RWPE2 (cell line): ENCODE measurements around the gene RALGAPB.

ENCODE experiments used
- ATAC-seq: fragments of 200-7000 bp; cut with Tn5 transposase; 3 replicates; pipeline ENCODE4 v1.9.1; 2021; ENCODE audit warnings: low read depth
- DNase-seq: peaks from one replicate; pipeline ENCODE4 v3.0.0-alpha.2; 2020; ENCODE audit warnings: low spot score
- H3K27ac ChIP-seq: fragments of 450-650 bp; 2 replicates; pipeline ENCODE4 v1.5.1; 2017; ENCODE audit warnings: mild to moderate bottlenecking; ENCODE audit not compliant: poor library complexity, severe bottlenecking
- H3K27me3 ChIP-seq: fragments of 250-450 bp; sonication (Bioruptor Pico); 2 replicates; pipeline ENCODE4 v1.5.1; 2021; ENCODE audit warnings: mild to moderate bottlenecking, moderate library complexity; ENCODE audit not compliant: insufficient read depth, poor library complexity, severe bottlenecking
- H3K36me3 ChIP-seq: fragments of 250-450 bp; sonication (Bioruptor Pico); 2 replicates; pipeline ENCODE4 v1.5.1; 2020; ENCODE audit warnings: low read depth, mild to moderate bottlenecking, moderate library complexity
- H3K4me1 ChIP-seq: fragments of 250-450 bp; sonication (Bioruptor Pico); 2 replicates; pipeline ENCODE4 v1.5.1; 2021; ENCODE audit warnings: mild to moderate bottlenecking, moderate library complexity; ENCODE audit not compliant: insufficient read depth, poor library complexity, severe bottlenecking
- H3K4me3 ChIP-seq: fragments of 250-450 bp; sonication (Bioruptor Pico); 2 replicates; pipeline ENCODE4 v1.5.1; 2021; ENCODE audit warnings: mild to moderate bottlenecking, moderate library complexity; ENCODE audit not compliant: severe bottlenecking
- H3K9me3 ChIP-seq: fragments of 250-450 bp; sonication (Bioruptor Pico); 2 replicates; pipeline ENCODE4 v1.5.1; 2021; ENCODE audit warnings: mild to moderate bottlenecking, moderate library complexity; ENCODE audit not compliant: severe bottlenecking
- CTCF ChIP-seq: fragments of 450-650 bp; IDR thresholded peaks from one replicate; pipeline ENCODE4 v1.5.1; 2017; ENCODE audit warnings: mild to moderate bottlenecking, moderate library complexity; ENCODE audit not compliant: poor library complexity, severe bottlenecking

RALGAPB gene

GRCh38 chr20:38537176-38537575 lies 64.5 kb downstream of the RALGAPB start:
- no peaks in the 10 kb centered on the region for H3K27me3 ChIP-seq
- TF ChIP-seq CTCF: no peak
- H3K36me3 ChIP-seq: peaks cover 97% of the 10 kb centered on the region
- no peaks in the 10 kb centered on the region for H3K9me3 ChIP-seq
- DNase-seq: no peak
- peak overlapping the region; percentile 22 for H3K27ac ChIP-seq
- H3K4me3 ChIP-seq: no peak overlapping the region
- peaks cover 16% of the 10 kb centered on the region for H3K4me1 ChIP-seq
- ATAC-seq: no peak

- H3K27me3 ChIP-seq: no peaks in the 10 kb centered on the region
- no peak overlapping the region for H3K27ac ChIP-seq
- no peaks in the 10 kb centered on the region for H3K9me3 ChIP-seq
- peaks cover 16% of the 10 kb centered on the region for H3K4me1 ChIP-seq
- DNase-seq (no peak), ATAC-seq (no peak)
- no peak for TF ChIP-seq CTCF
- H3K4me3 ChIP-seq: no peak overlapping the region
- H3K36me3 ChIP-seq: peaks cover 97% of the 10 kb centered on the region
Observed at GRCh38 chr20:38538789-38539188, 66.1 kb downstream of the RALGAPB start.

- Histone ChIP-seq H3K4me1 (no peaks in the 10 kb centered on the region), H3K9me3 (no peaks in the 10 kb centered on the region), H3K4me3 (no peak overlapping the region), H3K27ac (no peak overlapping the region), H3K36me3 (peaks cover 99% of the 10 kb centered on the region), H3K27me3 (no peaks in the 10 kb centered on the region)
- ATAC-seq: 0 out of 3 replicates have a peak, but pooled peaks have one; percentile 17
- no peak for TF ChIP-seq CTCF
- DNase-seq: no peak
Observed at GRCh38 chr20:38543014-38543906, 70.6 kb downstream of the RALGAPB start.

DNA sequence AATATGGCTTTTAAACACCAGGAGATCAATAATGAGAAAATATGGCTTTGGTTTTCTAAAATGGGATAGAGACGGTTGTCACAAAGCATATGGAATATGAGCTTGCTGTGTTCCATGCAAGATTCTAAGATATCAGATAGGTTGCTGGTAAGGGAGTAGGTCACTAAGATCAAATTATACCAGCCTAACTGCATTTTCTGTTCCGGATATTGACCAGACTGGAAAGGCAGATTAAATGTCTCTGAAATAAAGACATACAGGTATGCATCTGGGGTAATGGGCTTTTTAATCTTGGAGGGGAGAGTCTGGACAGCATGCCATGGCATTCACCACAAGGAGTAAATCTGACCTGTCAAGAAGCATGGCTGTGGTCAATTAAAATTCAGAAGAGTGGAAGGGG lies 73.1 kb downstream of the RALGAPB start:
- Histone ChIP-seq H3K27me3 (no peaks in the 10 kb centered on the region), H3K36me3 (peaks cover 99% of the 10 kb centered on the region), H3K27ac (no peak overlapping the region), H3K4me1 (no peaks in the 10 kb centered on the region), H3K4me3 (no peak overlapping the region), H3K9me3 (no peaks in the 10 kb centered on the region)
- ATAC-seq: no peak
- no peak for DNase-seq
- TF ChIP-seq CTCF: no peak
